Measurements from ENCODE around the gene NFKBIB. TPM values are rescaled to one million over a fixed set of nuclear protein-coding genes. Genes with fewer than 3 reads are reported as not detected.
"Not testable (repeated sequence)": the region's sequence is repeated elsewhere in the genome, so short reads cannot be mapped to it uniquely, and the experiment has no call there.

The NFKBIB gene
- total and polyA plus RNA-seq, 8 donors = 5.1 to 34.2 (median 7.0) TPM

DNA sequence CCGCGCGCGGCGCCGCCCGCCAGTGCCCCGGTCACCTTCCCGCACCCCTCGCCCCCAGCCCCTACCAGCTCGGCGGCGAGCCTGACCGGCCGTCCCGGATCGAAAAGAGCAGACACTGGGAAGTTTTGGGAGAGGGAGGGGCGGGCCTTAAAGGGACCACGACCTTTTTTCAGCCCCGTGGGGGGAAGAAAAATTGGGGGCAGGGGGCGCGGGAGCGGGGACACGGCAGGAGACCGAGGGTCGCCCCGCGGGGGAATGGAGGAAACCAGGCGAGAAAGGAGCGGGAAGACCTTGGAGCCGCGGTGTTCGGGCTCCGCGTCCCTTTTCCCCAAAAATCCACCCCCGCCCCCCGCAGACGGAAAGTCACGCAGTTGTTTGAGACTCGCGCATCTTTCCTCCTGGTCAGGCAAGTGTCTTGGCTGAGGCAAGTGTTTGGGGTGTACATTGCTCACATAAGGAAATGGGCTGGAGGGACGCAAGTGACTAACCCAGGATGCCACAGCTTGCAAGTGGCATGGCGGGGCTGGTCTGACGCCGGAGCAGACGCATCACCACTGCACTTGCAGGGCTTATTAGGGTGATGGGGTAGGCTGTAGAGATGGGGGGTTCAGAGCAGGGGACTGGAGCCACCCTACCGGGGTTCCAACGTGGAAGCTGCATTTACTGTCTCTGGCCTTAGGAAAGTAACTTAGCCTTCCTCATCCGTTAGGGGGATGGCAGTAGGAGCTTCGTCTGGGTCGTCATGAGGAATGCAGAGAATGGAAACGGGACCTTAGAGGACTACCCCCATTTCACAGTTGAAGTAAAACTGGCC is 47.3 kb upstream of the NFKBIB start:
- no peaks in the 10 kb centered on the region for H3K9me3 ChIP-seq
- H3K36me3 ChIP-seq = peaks cover 0 to 5% of the 10 kb centered on the region in 2 donors
- peak overlapping the region; percentile 99 to 100 for H3K27ac ChIP-seq
- TF ChIP-seq, protein P1, sequence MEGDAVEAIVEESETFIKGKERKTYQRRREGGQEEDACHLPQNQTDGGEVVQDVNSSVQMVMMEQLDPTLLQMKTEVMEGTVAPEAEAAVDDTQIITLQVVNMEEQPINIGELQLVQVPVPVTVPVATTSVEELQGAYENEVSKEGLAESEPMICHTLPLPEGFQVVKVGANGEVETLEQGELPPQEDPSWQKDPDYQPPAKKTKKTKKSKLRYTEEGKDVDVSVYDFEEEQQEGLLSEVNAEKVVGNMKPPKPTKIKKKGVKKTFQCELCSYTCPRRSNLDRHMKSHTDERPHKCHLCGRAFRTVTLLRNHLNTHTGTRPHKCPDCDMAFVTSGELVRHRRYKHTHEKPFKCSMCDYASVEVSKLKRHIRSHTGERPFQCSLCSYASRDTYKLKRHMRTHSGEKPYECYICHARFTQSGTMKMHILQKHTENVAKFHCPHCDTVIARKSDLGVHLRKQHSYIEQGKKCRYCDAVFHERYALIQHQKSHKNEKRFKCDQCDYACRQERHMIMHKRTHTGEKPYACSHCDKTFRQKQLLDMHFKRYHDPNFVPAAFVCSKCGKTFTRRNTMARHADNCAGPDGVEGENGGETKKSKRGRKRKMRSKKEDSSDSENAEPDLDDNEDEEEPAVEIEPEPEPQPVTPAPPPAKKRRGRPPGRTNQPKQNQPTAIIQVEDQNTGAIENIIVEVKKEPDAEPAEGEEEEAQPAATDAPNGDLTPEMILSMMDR (IDR thresholded peaks at IDR 0.05) = no peak
- peak overlapping the region; percentile 70 to 71 for H3K4me3 ChIP-seq
- intact Hi-C loops (cut with DNase I) = no loop called here
- DNase-seq (peak in 3 of 4 donors; percentile 33 to 83 (median 74)), ATAC-seq (no peak)
- peaks cover 16 to 32% of the 10 kb centered on the region in 2 donors for H3K4me1 ChIP-seq
- H3K27me3 ChIP-seq = no peaks in the 10 kb centered on the region

DNA sequence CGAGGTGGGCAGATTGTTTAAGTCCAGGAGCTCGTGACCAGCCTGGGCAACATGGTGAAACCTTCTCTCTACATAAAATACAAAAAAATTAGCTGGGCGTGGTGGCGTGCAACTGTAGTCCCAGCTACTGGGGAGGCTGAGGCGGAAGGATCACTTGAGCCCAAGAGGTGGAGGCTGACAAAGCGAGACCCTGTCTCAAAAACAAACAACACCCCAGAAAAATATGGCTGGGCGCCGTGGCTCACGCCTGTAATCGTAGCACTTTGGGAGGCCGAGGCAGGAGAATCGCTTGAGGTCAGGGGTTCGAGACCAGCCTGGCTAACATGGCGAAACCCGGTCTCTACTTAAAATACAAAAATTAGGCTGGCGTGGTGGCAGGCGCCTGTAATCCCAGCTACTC is 46.6 kb upstream of the NFKBIB start:
- Histone ChIP-seq H3K4me1 (peaks cover 8 to 24% of the 10 kb centered on the region in 2 donors), H3K27me3 (no peaks in the 10 kb centered on the region), H3K4me3 (peak overlapping the region; percentile 70 to 71), H3K9me3 (no peaks in the 10 kb centered on the region), H3K27ac (peak overlapping the region in 1 of 2 donors; percentile 100), H3K36me3 (no peaks in the 10 kb centered on the region)
- DNase-seq (no peak), ATAC-seq (no peak)
- TF ChIP-seq, protein P1 (IDR thresholded peaks at IDR 0.05) = no peak
- intact Hi-C loops (cut with DNase I) = no loop called here

DNA sequence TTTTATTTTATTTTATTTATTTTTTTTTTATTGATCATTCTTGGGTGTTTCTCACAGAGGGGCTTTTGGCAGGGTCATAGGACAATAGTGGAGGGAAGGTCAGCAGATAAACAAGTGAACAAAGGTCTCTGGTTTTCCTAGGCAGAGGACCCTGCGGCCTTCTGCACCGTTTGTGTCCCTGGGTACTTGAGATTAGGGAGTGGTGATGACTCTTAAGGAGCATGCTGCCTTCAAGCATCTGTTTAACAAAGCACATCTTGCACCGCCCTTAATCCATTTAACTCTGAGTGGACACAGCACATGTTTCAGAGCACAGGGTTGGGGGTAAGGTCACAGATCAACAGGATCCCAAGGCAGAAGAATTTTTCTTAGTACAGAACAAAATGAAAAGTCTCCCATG is 44.8 kb upstream of the NFKBIB start:
- peaks cover 0 to 18% of the 10 kb centered on the region in 2 donors for H3K4me1 ChIP-seq
- H3K4me3 ChIP-seq; intact Hi-C loops (cut with DNase I); H3K9me3 ChIP-seq; DNase-seq; H3K27me3 ChIP-seq; H3K36me3 ChIP-seq; ATAC-seq; H3K27ac ChIP-seq: not testable (repeated sequence)

DNA sequence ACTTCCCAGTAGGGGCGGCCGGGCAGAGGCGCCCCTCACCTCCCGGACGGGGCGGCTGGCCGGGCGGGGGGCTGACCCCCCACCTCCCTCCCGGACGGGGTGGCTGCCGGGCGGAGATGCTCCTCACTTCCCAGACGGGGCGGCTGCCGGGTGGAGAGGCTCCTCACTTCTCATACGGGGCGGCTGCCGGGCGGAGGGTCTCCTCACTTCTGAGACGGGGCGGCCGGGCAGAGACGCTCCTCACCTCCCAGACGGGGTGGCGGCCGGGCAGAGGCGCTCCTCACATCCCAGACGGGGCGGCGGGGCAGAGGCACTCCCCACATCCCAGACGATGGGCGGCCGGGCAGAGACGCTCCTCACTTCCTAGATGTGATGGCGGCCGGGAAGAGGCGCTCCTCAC is 44.0 kb upstream of the NFKBIB start:
- H3K27me3 ChIP-seq; ATAC-seq; H3K4me3 ChIP-seq; H3K9me3 ChIP-seq; DNase-seq; intact Hi-C loops (cut with DNase I); H3K27ac ChIP-seq; H3K36me3 ChIP-seq: not testable (repeated sequence)
- peaks cover 0 to 18% of the 10 kb centered on the region in 2 donors for H3K4me1 ChIP-seq

DNA sequence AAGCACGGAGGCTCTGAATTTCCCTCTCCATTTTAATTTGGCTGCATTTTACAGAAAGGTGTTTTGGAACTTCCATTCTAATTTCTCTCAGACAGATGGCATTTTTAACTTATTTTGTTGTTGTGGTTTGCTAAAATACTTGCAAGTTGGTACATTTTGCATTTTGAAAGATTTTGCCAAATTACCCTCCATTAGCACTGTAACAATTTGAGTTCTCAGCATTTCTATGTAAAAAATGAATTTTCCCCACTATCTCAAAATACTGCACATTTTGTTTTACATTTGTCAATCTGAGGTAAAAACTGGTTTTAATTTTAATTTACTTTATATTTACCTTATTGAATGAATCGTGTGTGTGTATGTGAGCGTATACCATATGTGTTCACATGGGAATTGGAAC is 43.0 kb upstream of the NFKBIB start:
- no peak overlapping the region for H3K4me3 ChIP-seq
- DNase-seq (no peak), ATAC-seq (no peak)
- no peaks in the 10 kb centered on the region for H3K27me3 ChIP-seq
- no peak overlapping the region for H3K27ac ChIP-seq
- H3K9me3 ChIP-seq = no peaks in the 10 kb centered on the region
- intact Hi-C loops (cut with DNase I) = no loop called here
- TF ChIP-seq, protein P1 (IDR thresholded peaks at IDR 0.05) = no peak
- H3K4me1 ChIP-seq = peaks cover 0 to 12% of the 10 kb centered on the region in 2 donors
- no peaks in the 10 kb centered on the region for H3K36me3 ChIP-seq

DNA sequence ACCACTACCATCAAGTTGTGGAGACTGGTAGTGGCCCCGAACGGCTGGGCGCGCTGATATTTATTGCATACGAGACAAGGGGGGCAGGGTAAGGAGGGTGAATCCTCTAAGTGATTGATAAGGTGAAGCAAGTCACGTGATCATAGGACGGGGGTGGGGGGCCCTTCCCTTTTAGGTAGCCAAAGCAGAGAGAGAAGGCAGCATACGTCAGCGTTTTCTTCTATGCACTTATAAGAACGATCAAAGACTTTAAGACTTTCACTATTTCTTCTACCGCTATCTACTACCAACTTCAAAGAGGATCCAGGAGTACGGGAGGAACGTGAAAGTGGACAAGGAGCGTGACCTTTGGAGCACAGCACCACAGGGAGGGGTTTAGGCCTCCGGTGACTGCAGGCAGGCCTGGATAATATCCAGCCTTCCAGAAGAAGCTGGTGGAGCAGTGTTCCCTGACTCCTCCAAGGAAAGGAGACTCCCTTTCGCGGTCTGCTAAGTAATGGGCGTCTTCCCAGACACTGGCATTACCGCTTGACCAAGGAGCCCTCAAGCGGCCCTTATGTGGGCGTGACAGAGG is 40.1 kb upstream of the NFKBIB start:
- H3K4me3 ChIP-seq; H3K9me3 ChIP-seq; H3K36me3 ChIP-seq; H3K27me3 ChIP-seq; H3K27ac ChIP-seq; ATAC-seq; intact Hi-C loops (cut with DNase I); DNase-seq: not testable (repeated sequence)
- peaks cover 0 to 20% of the 10 kb centered on the region in 2 donors for H3K4me1 ChIP-seq

All from left lung (tissue), 10 donors.